GM23248 (cell line): ENCODE results near the gene RASA3. TPM values are rescaled to one million over a fixed set of nuclear protein-coding genes. Genes with fewer than 3 reads are reported as not detected.

Experiments used
- DNase-seq: peaks from one replicate; pipeline ENCODE4 v3.0.0-alpha.2; 2015
- H2AFZ ChIP-seq: fragments of 200-600 bp; sonication (generic); 2 replicates; pipeline ENCODE4 v1.6.1; 2016; ENCODE audit warnings: antibody characterized with exemption
- H3F3A ChIP-seq: fragments of 200-600 bp; sonication (generic); 2 replicates; pipeline ENCODE4 v1.6.1; 2016; ENCODE audit warnings: mild to moderate bottlenecking, antibody characterized with exemption, mixed run types; ENCODE audit not compliant: insufficient read depth
- H3K27ac ChIP-seq: fragments of 200-600 bp; sonication (generic); 2 replicates; pipeline ENCODE4 v1.5.1; 2016; ENCODE audit warnings: mild to moderate bottlenecking
- H3K27me3 ChIP-seq: fragments of 200-600 bp; sonication (generic); replicated peaks from 2 replicates; pipeline ENCODE4 v1.6.1; 2016; ENCODE audit warnings: mild to moderate bottlenecking; ENCODE audit not compliant: insufficient read depth
- H3K36me3 ChIP-seq: fragments of 200-600 bp; sonication (generic); 2 replicates; pipeline ENCODE4 v1.6.1; 2016; ENCODE audit warnings: low read depth, mild to moderate bottlenecking
- H3K4me1 ChIP-seq: fragments of 200-600 bp; sonication (generic); 2 replicates; pipeline ENCODE4 v1.6.1; 2016; ENCODE audit warnings: mild to moderate bottlenecking; ENCODE audit not compliant: insufficient read depth
- H3K4me2 ChIP-seq: fragments of 200-600 bp; sonication (generic); one replicate; pipeline ENCODE4 v1.6.1; 2016; ENCODE audit warnings: mild to moderate bottlenecking; ENCODE audit not compliant: unreplicated experiment
- H3K4me3 ChIP-seq: fragments of 200-600 bp; sonication (generic); 2 replicates; pipeline ENCODE4 v1.5.1; 2016; ENCODE audit warnings: mild to moderate bottlenecking
- H3K79me2 ChIP-seq: fragments of 200-600 bp; sonication (generic); 2 replicates; pipeline ENCODE4 v1.6.1; 2016; ENCODE audit warnings: mild to moderate bottlenecking; ENCODE audit not compliant: insufficient read depth
- H3K9ac ChIP-seq: fragments of 200-600 bp; sonication (generic); 2 replicates; pipeline ENCODE4 v1.6.1; 2016; ENCODE audit warnings: mild to moderate bottlenecking
- H3K9me2 ChIP-seq: fragments of 200-600 bp; sonication (generic); 2 replicates; pipeline ENCODE4 v1.6.1; 2016; ENCODE audit warnings: mixed run types, mild to moderate bottlenecking, moderate library complexity; ENCODE audit not compliant: insufficient read depth
- H3K9me3 ChIP-seq: fragments of 200-600 bp; sonication (generic); one replicate; pipeline ENCODE4 v1.6.1; 2017; ENCODE audit warnings: low read depth
- H4K20me1 ChIP-seq: fragments of 200-600 bp; sonication (generic); 2 replicates; pipeline ENCODE4 v1.6.0; 2016; ENCODE audit not compliant: insufficient read depth
- EZH2 ChIP-seq: fragments of 200-600 bp; sonication (generic); IDR thresholded peaks from 2 replicates; pipeline ENCODE4 v1.6.1; 2018; ENCODE audit warnings: antibody characterized with exemption, mild to moderate bottlenecking; ENCODE audit not compliant: insufficient read depth, poor library complexity, severe bottlenecking
- EZH2phosphoT487 ChIP-seq: fragments of 200-600 bp; sonication (generic); IDR thresholded peaks from 2 replicates; pipeline ENCODE4 v1.6.1; 2018; ENCODE audit warnings: antibody characterized with exemption, moderate library complexity, mild to moderate bottlenecking, low read depth; ENCODE audit not compliant: insufficient read depth
- WGBS, 2 experiments: methylation state at CpG; one replicate each; pipeline ENCODE4 v1.1.6; 2015 to 2017; ENCODE audit warnings: low lambda C conversion rate in 2 of 2, low coverage in 1 of 2; ENCODE audit errors: missing lambda C conversion rate in 2 of 2; 5-methylcytosine and 5-hydroxymethylcytosine counted together
- in situ Hi-C: fragments of 300-500 bp; cut with MboI; formaldehyde crosslinking; loops from 2 replicates; pipeline ENCODE4 v1.15.0; 2020
- polyA plus RNA-seq: library from polyadenylated mRNA; unstranded; fragments of >200 nt; fragmentation: Nextera tagmentation; extraction: Ambion mirVana; gene quantifications from 2 replicates; pipeline ENCODE4 v1.2.1, GENCODE V29; 2016
- total RNA-seq: library from RNA; depleted of rRNA; stranded (reverse); fragments of >200 nt; shearing (Covaris generic); gene quantifications from 2 replicates; pipeline ENCODE4 v1.2.3, GENCODE V29; 2014

Gene RASA3
- total and polyA plus RNA-seq, 2 experiments from 2014 or later, result 34.3 to 36.7 TPM

DNA sequence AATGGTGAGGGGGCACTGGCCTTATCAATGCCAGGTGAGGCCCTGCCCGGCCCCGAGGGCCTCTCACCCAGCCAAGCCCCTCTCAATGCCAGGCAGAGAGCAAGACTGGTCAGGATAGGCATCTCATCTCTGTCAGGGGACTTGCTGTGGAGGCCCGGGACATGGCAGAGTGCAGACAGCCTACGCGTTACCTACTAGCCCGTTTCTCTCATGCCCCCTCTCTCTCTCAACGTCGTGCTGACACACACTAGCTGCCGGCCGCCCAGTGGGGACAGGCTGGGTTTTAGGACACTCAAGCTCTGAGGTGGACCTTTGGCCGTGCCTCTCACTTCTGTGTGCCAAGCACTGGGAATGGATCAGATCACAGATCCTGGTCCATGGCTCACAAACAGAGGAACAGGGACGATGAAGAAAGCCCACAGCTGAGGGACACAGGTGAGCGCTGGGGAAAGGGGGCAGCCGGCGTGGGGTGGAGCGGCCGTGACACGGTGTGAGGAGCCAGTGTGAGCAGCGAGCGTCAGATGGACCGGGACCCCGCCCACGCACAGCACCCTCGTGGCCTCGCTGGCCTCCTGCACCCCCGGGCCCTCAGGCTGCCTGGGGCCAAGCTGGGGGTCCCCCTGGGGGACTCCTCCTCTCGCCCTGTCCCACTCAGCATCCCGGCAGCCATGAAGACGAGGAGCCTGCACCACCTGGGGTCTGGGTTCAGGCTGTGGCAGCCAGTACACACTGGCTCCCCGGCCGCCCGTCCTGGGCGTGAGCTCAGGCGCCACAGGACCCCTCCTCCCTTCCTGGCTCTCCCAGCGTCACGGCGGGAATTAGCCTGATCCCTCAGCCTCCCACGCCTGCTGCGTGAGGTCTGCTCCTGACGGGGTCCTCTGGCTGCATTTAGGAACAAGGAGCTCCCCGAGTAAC is 81.6 kb downstream of the RASA3 start:
- TF ChIP-seq EZH2 (no peak), EZH2phosphoT487 (no peak)
- no peaks in the 10 kb centered on the region for H3K9me2 ChIP-seq
- peaks cover 96% of the 10 kb centered on the region for H3K79me2 ChIP-seq
- no peaks in the 10 kb centered on the region; the same call in 1 of the 2 replicates for H3F3A ChIP-seq
- H3K36me3 ChIP-seq, result no peaks in the 10 kb centered on the region
- in situ Hi-C loops, result no loop called here
- no peaks in the 10 kb centered on the region for H3K9me3 ChIP-seq
- H3K4me2 ChIP-seq, result no peak overlapping the region
- DNase-seq, result no peak
- H3K9ac ChIP-seq, result no peak overlapping the region
- no peak overlapping the region for H3K4me3 ChIP-seq
- H3K27me3 ChIP-seq, result no peaks in the 10 kb centered on the region
- H2AFZ ChIP-seq, result no peak overlapping the region
- no peaks in the 10 kb centered on the region for H4K20me1 ChIP-seq
- H3K27ac ChIP-seq, result no peak overlapping the region
- 95% methylated on average over 35 to 40 of the region's 41 CpGs for WGBS, 2 experiments
- peaks cover 10% of the 10 kb centered on the region; the same call in 1 of the 2 replicates for H3K4me1 ChIP-seq

DNA sequence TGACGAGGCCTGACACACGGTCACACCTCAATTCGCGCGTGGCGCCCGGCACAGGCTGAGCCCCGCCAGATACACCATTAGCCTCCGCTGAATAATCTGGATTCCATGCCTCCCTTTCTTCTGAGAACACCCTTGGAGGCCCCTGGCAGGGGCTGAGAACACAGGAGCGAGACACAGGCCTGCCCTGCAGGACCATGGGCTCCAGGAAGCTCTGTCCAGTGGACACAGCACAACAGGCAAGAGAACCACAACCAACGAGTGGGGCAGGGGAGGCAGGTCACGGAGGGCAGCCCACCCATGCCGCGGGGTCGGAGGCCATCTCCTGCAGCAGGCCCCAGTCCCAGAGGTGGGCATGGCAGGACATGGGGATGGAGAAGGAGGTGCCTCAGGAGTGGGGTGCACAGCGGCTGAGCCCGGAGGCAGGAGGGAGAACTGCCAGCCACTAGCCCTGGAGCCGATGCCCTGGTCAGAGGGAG is 82.8 kb downstream of the RASA3 start:
- no peak overlapping the region for H3K9ac ChIP-seq
- H3K4me3 ChIP-seq, result no peak overlapping the region
- DNase-seq, result no peak
- H3K4me1 ChIP-seq, result peaks cover 10% of the 10 kb centered on the region; the same call in 1 of the 2 replicates
- H4K20me1 ChIP-seq, result no peaks in the 10 kb centered on the region
- in situ Hi-C loops, result no loop called here
- 94 to 97% methylated on average over 16 to 18 of the region's 18 CpGs for WGBS, 2 experiments
- H3K9me3 ChIP-seq, result no peaks in the 10 kb centered on the region
- H3K36me3 ChIP-seq, result no peaks in the 10 kb centered on the region
- no peak overlapping the region for H3K27ac ChIP-seq
- H3K9me2 ChIP-seq, result no peaks in the 10 kb centered on the region
- peaks cover 6% of the 10 kb centered on the region; the same call in 1 of the 2 replicates for H3F3A ChIP-seq
- no peaks in the 10 kb centered on the region for H3K27me3 ChIP-seq
- H3K4me2 ChIP-seq, result no peak overlapping the region
- peaks cover 96% of the 10 kb centered on the region for H3K79me2 ChIP-seq
- H2AFZ ChIP-seq, result no peak overlapping the region
- no peak for TF ChIP-seq EZH2phosphoT487

DNA sequence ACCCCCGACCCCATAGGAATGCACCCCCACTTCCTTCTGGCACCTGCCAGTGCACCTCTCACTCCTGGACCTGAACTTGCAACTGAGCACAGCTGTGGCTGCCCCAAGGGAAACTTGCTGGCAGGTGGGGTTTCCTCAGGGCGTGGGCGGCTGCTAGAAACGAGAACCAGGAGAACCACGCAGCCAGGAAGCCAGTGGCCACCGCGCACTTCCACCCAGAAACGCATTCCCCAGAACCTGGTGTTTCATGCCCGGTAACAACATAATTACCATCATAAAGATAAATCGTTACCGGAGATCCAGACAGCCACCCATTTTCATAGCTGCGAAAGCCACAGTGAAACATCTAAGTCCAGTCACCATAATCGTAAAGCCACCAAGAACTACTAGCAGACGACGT is 83.4 kb downstream of the RASA3 start:
- in situ Hi-C loops, result no loop called here
- no peaks in the 10 kb centered on the region for H3K9me3 ChIP-seq

DNA sequence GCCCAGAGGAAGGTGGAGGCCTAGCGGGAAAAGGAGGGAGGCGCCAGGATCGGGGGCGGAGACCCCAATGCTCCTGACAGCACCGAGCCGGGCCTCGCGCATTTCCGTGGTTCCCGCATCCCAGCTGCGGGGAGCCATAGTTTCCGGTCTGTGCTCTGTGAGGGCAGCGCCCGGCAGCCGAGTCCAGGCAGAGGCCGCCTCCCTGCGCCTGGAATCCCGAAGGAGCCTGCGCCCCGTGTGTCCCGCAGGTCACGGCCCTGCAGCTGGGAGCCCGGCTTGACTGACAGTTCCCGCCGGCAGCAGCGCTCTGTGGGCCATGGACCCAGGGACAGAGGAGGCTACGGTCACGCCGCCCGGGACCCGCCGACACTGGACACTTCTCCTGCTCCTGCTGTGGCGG is 84.0 kb downstream of the RASA3 start:
- Histone ChIP-seq H3K79me2 (peaks cover 87% of the 10 kb centered on the region), H3F3A (0 out of 2 replicates have a peak, but pooled peaks cover 7% of the 10 kb centered on the region), H3K27ac (no peak overlapping the region), H3K9ac (no peak overlapping the region), H3K4me3 (no peak overlapping the region), H3K36me3 (no peaks in the 10 kb centered on the region), H3K9me3 (no peaks in the 10 kb centered on the region), H3K27me3 (no peaks in the 10 kb centered on the region), H3K9me2 (no peaks in the 10 kb centered on the region), H3K4me2 (no peak overlapping the region), H4K20me1 (no peaks in the 10 kb centered on the region), H3K4me1 (peaks cover 6% of the 10 kb centered on the region; the same call in 1 of the 2 replicates), H2AFZ (no peak overlapping the region)
- DNase-seq, result no peak
- WGBS, 2 experiments, result 92 to 95% methylated on average over 26 to 30 of the region's 33 CpGs
- in situ Hi-C loops, result no loop called here
- no peak for TF ChIP-seq EZH2phosphoT487
- no peak for TF ChIP-seq EZH2

More for the DNA sequence above, 83.4 kb downstream of the RASA3 start:
- H3K9me2 ChIP-seq, result no peaks in the 10 kb centered on the region
- 0 out of 2 replicates have a peak, but pooled peaks cover 7% of the 10 kb centered on the region for H3F3A ChIP-seq
- no peak overlapping the region for H3K4me3 ChIP-seq
- no peak overlapping the region for H3K27ac ChIP-seq
- 89% methylated on average over 14 to 15 of the region's 15 CpGs for WGBS, 2 experiments
- TF ChIP-seq EZH2phosphoT487, result no peak
- TF ChIP-seq EZH2, result no peak
- DNase-seq, result no peak
- H3K9ac ChIP-seq, result no peak overlapping the region
- no peak overlapping the region for H2AFZ ChIP-seq
- no peaks in the 10 kb centered on the region for H3K27me3 ChIP-seq
- no peaks in the 10 kb centered on the region for H3K36me3 ChIP-seq
- H3K4me2 ChIP-seq, result no peak overlapping the region
- H4K20me1 ChIP-seq, result no peaks in the 10 kb centered on the region
- H3K79me2 ChIP-seq, result peaks cover 92% of the 10 kb centered on the region
- peaks cover 10% of the 10 kb centered on the region; the same call in 1 of the 2 replicates for H3K4me1 ChIP-seq
